GM19438 (cell line): ENCODE results near the gene CDC14B.
A peak's percentile ranks its signal among the peaks of the same experiment; 100 is the strongest.

Experiments
- ATAC-seq: cut with Tn5 transposase; IDR thresholded peaks from one replicate; pipeline ENCODE4 v1.9.1; 2021; ENCODE audit warnings: low read depth; ENCODE audit not compliant: unreplicated experiment

Gene CDC14B

DNA sequence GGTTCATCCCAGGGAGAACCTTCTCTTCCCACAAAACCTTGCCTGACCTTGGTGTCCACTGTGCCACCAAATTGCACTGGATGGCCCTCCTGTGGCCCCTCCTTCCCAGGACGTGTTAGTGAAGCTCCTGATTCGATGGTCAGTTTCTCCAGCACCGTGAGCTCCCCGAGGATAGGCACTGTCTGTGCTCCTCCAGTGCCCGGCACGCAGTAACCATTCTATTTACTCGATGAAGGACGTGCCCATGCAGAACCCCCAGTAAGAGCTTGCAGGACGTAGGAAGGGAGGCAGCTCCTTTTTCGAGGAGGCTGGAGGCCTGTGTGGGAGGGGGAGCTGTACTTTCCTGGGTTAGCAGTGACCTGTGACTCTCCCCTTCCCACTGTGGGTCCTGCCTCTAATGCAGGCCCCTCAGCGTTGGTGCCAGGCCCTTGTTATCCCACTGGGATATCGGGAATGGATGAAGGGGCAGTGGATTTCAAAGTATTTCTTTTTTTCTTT lies 130.1 kb downstream of the CDC14B start:
- ATAC-seq: no peak

DNA sequence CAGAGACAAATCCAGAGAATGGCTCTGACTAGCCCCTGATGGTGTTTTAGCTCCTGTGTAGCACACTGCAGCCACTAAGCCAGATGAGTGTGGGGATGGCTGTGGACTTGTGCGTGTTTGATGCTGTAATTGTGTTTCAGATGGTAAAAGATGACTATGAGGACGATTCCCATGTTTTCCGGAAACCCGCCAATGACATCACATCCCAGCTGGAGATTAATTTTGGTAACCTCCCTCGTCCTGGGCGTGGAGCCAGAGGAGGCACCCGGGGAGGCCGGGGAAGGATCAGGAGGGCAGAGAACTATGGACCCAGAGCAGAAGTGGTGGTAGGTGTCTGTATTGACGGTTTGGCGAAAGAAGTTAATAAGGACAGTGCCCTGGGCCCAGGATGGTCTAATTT lies 131.7 kb downstream of the CDC14B start:
- no peak for ATAC-seq

GRCh38 chr9:96487029-96487396 lies 132.6 kb downstream of the CDC14B start:
- ATAC-seq: no peak

GRCh38 chr9:96486386-96487028 lies 133.1 kb downstream of the CDC14B start:
- ATAC-seq: no peak

DNA sequence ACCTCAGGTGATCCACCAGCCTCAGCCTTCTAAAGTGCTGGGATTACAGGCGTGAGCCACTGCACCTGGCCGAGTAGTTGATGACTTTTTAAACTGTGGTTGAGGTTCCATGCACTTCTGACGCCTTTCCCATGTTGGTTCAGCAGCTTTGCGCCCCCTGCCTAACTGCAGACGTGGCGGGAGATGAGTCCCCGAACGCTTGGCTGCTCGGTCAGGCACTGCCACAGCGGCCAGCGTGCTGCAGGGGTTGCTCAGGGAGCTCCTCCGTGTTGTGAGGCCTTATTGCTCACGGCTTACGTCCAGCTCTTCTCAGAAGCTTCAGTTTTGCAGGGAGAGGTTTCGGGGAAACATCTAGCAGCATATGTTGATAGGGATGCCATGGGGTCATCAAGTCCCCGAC lies 134.4 kb downstream of the CDC14B start:
- ATAC-seq: no peak

GRCh38 chr9:96484521-96484931 lies 135.1 kb downstream of the CDC14B start:
- peak; percentile 90 for ATAC-seq

- no peak for ATAC-seq
Measured at GRCh38 chr9:96483733-96484390, 135.8 kb downstream of the CDC14B start.

DNA sequence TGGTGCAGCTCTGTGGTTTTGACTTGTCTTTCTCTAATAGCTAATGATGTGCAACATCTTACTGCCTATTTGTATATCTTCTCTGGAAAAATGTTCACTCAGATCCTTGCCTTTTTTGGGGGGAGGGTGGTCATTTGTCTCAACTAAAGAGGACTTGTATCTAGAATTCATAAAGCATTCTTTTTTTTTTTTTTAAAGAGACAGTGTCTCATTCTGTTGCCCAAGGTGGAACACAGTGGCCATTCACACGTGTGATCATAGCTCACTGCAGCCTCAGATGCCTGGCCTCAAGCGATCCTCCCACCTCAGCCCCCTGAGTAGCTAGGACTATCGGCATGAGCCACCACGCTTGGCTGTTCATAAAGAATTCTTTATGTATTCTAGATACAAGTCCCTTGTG lies 136.4 kb downstream of the CDC14B start:
- ATAC-seq: no peak

- ATAC-seq: no peak
Measured at GRCh38 chr9:96482476-96482875, 137.2 kb downstream of the CDC14B start.

GRCh38 chr9:96480736-96481135 lies 138.9 kb downstream of the CDC14B start:
- ATAC-seq: no peak

DNA sequence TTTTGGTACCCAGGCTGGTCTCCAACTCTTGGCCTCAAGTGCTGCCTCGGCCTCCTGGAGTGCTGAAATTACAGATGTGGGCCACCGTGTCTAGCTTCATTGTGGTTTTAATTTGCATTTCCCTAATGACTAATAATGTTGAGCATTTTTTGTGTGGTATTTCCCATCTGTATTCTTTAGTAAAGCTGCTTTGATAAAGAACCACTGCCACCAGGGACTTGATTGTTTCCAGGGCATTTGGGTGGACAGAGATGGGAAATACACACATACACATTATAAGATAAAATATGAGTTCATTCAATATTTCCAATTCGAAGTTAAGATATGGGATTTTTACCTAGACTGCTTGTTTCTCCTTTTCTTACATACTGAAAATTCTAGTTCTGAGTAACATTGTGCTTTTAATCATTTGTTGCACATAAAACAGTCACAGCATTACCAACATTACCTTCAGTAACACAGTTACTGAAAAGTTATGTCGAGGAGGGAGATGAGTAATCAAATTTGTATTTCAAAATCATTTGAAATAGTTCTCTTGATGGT lies 140.7 kb downstream of the CDC14B start:
- ATAC-seq: peak; percentile 76

DNA sequence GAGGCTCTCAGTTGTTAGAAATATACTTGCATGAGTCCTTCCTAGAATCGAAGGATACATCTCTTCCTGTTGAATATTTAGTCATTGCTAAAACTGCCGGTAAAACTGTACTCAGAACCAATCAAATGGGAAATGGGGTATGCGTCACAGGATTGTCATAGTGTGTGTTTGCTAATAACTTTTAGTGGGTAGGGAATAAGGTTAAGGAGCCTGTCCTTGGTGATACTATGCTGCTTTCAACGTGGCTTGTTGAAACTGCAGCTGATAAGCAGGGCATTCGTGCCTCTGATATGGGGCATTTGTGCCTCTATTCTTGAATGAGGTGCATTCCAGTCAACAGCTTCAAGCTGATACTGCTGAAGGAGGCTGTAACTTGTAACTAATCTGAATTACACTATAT lies 143.1 kb downstream of the CDC14B start:
- no peak for ATAC-seq

GRCh38 chr9:96476013-96476412 lies 143.6 kb downstream of the CDC14B start:
- ATAC-seq: no peak

GRCh38 chr9:96467784-96468183 lies 151.9 kb downstream of the CDC14B start:
- ATAC-seq: no peak

- ATAC-seq: no peak
Measured at GRCh38 chr9:96464426-96464825, 155.2 kb downstream of the CDC14B start.

GRCh38 chr9:96462541-96462940 lies 157.1 kb downstream of the CDC14B start:
- no peak for ATAC-seq

DNA sequence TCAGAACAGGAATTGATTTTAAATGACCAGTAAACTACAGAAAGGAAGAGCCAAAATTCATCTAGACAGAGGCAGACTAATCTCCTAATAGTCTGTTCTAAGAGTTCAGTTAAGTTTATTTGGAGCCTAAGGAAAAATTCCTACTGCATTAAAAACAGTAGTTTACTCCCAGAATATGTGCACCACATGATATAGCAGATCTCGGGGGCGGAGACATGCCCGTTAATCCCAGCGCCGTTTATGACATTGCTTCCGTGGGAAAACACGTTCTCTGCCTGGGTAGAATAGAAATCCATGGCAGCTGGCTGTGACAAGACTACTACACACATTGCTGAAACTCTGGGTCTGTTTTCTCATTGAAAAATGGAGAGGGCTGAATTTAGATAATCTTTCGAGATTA lies 158.3 kb downstream of the CDC14B start:
- ATAC-seq: no peak

- ATAC-seq: no peak
Measured at GRCh38 chr9:96460882-96461281, 158.8 kb downstream of the CDC14B start.

- no peak for ATAC-seq
Measured at GRCh38 chr9:96460470-96460869, 159.2 kb downstream of the CDC14B start.

DNA sequence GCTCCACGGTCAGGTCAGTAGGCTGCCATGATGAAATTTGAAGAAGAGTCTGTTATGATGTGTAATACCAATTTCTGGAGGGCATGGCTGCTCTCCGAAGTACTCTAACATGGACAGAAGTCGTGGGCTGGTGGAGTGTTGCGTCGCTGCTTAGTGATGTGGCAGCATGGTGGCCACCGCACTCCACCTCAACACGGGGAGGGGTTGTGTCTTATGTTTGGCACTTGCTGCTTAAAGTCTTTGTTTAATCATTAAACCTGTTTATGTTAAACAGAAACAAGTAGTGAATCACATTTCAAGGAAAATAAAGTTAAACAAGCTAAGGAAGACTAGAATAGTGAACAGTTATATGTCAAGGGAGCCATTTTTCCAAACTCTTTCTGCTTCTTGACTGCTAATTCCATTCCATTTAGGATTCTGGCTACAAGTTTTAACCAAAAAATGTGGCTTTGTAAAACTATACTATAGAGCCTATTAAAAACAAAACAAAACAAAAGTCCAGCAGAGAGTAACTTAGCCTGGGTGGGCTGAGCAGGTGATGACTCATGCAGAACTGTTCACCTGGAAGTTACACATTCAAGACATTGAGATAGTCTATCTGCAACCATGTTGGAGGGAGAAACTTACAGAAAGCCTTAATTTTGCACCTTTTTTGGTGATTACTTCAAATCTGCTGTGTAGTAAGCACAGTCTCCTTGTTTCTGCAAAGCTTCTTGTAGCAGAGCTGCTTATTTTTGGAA lies 160.2 kb downstream of the CDC14B start:
- no peak for ATAC-seq

GRCh38 chr9:96458226-96458625 lies 161.4 kb downstream of the CDC14B start:
- no peak for ATAC-seq
